Ascending aorta (tissue), 2 donors: ENCODE measurements around the gene ELF1. TPM values are rescaled to one million over a fixed set of nuclear protein-coding genes. Genes with fewer than 3 reads are reported as not detected.
A peak's percentile ranks its signal among the peaks of the same experiment; 100 is the strongest.

Experiments used
- DNase-seq, 2 donors: peaks; one replicate each; pipeline ENCODE4 v3.0.0-alpha.2; 2019; ENCODE audit warnings: low spot score in 2 of 2
- H3K27ac ChIP-seq, 2 donors: fragments of 200-600 bp; sonication (generic); one replicate each; pipeline ENCODE4 v1.5.1; 2016 to 2017; ENCODE audit warnings: mild to moderate bottlenecking in 1 of 2
- H3K27me3 ChIP-seq: fragments of 200-600 bp; sonication (generic); one replicate; pipeline ENCODE4 v1.5.1; 2017
- H3K36me3 ChIP-seq, 2 donors: fragments of 200-600 bp; sonication (generic); one replicate each; pipeline ENCODE4 v1.5.1; 2016
- H3K4me1 ChIP-seq, 2 donors: fragments of 200-600 bp; sonication (generic); one replicate each; pipeline ENCODE4 v1.5.1; 2016 to 2017; ENCODE audit warnings: mild to moderate bottlenecking in 1 of 2
- H3K4me3 ChIP-seq, 2 donors: fragments of 200-600 bp; sonication (generic); one replicate each; pipeline ENCODE4 v1.5.1; 2016 to 2017; ENCODE audit warnings: mild to moderate bottlenecking in 1 of 2
- H3K9me3 ChIP-seq, 2 donors: fragments of 200-600 bp; sonication (generic); one replicate each; pipeline ENCODE4 v1.5.1; 2016
- CTCF ChIP-seq, 3 experiments: fragments of 200-600 bp in 2 of 3; fragments of 450-650 bp in 1 of 3; sonication (generic) in 2 of 3; IDR thresholded peaks; one replicate each; pipeline ENCODE4 v1.5.1; 2016 to 2019; ENCODE audit warnings: antibody characterized with exemption in 3 of 3, mild to moderate bottlenecking in 1 of 3, moderate library complexity in 1 of 3
- intact Hi-C: fragments of 100-400 bp; cut with DNase I; formaldehyde crosslinking; loops from one replicate; pipeline ENCODE4 v1.15.1; 2023
- total RNA-seq: library from RNA; depleted of rRNA; stranded (reverse); fragments of >200 nt; gene quantifications from one replicate; pipeline ENCODE4 v1.1.0, GENCODE V29; 2016

ELF1 gene
- total RNA-seq, 1 donor from 2014 or later, result 105 TPM

GRCh38 chr13:41056194-41056593 lies 37.1 kb upstream of the ELF1 start:
- DNase-seq, result no peak
- Histone ChIP-seq H3K9me3 (no peaks in the 10 kb centered on the region), H3K4me1 (peaks cover 9 to 37% of the 10 kb centered on the region in 2 donors), H3K36me3 (no peaks in the 10 kb centered on the region), H3K4me3 (no peak overlapping the region), H3K27ac (no peak overlapping the region), H3K27me3 (no peaks in the 10 kb centered on the region)
- TF ChIP-seq CTCF (IDR thresholded peaks at IDR 0.05), result no peak
- intact Hi-C loops, result no loop called here

GRCh38 chr13:41054919-41055619 lies 36.0 kb upstream of the ELF1 start:
- Histone ChIP-seq H3K9me3 (no peaks in the 10 kb centered on the region), H3K27me3 (no peaks in the 10 kb centered on the region), H3K4me1 (peaks cover 9 to 37% of the 10 kb centered on the region in 2 donors), H3K36me3 (no peaks in the 10 kb centered on the region), H3K4me3 (no peak overlapping the region), H3K27ac (peak overlapping the region; percentile 17 to 43)
- intact Hi-C loops, result no loop called here
- TF ChIP-seq CTCF (IDR thresholded peaks at IDR 0.05), result peak in 1 of 3 experiments; percentile 22
- no peak for DNase-seq

GRCh38 chr13:41054212-41054877 lies 35.2 kb upstream of the ELF1 start:
- intact Hi-C loops, result no loop called here
- peak; percentile 13 to 53 (median 39) for TF ChIP-seq CTCF (IDR thresholded peaks at IDR 0.05)
- no peak overlapping the region for H3K4me3 ChIP-seq
- peak overlapping the region; percentile 17 to 73 for H3K27ac ChIP-seq
- H3K27me3 ChIP-seq, result no peaks in the 10 kb centered on the region
- H3K4me1 ChIP-seq, result peaks cover 9 to 37% of the 10 kb centered on the region in 2 donors
- no peak for DNase-seq
- H3K36me3 ChIP-seq, result no peaks in the 10 kb centered on the region
- H3K9me3 ChIP-seq, result no peaks in the 10 kb centered on the region

GRCh38 chr13:41053384-41053826 lies 34.3 kb upstream of the ELF1 start:
- H3K36me3 ChIP-seq, result peaks cover 0 to under 1% of the 10 kb centered on the region in 2 donors
- peaks cover 1 to 33% of the 10 kb centered on the region in 2 donors for H3K4me1 ChIP-seq
- peak in 1 of 2 donors; percentile 71 for DNase-seq
- H3K27ac ChIP-seq, result peak overlapping the region; percentile 20 to 73
- H3K9me3 ChIP-seq, result no peaks in the 10 kb centered on the region
- no peaks in the 10 kb centered on the region for H3K27me3 ChIP-seq
- H3K4me3 ChIP-seq, result no peak overlapping the region
- TF ChIP-seq CTCF (IDR thresholded peaks at IDR 0.05), result no peak
- intact Hi-C loops, result no loop called here

- no peak for TF ChIP-seq CTCF (IDR thresholded peaks at IDR 0.05)
- Histone ChIP-seq H3K36me3 (peaks cover 0 to 8% of the 10 kb centered on the region in 2 donors), H3K4me1 (peaks cover 0 to 29% of the 10 kb centered on the region in 2 donors), H3K4me3 (no peak overlapping the region), H3K27ac (peak overlapping the region; percentile 20 to 73), H3K9me3 (no peaks in the 10 kb centered on the region), H3K27me3 (no peaks in the 10 kb centered on the region)
- intact Hi-C loops, result no loop called here
- DNase-seq, result no peak
These were observed 33.3 kb upstream of the ELF1 start for GRCh38 chr13:41052441-41052840.
